ENCODE results near the gene LRRD1.
A peak's percentile ranks its signal among the peaks of the same experiment; 100 is the strongest.

DNA sequence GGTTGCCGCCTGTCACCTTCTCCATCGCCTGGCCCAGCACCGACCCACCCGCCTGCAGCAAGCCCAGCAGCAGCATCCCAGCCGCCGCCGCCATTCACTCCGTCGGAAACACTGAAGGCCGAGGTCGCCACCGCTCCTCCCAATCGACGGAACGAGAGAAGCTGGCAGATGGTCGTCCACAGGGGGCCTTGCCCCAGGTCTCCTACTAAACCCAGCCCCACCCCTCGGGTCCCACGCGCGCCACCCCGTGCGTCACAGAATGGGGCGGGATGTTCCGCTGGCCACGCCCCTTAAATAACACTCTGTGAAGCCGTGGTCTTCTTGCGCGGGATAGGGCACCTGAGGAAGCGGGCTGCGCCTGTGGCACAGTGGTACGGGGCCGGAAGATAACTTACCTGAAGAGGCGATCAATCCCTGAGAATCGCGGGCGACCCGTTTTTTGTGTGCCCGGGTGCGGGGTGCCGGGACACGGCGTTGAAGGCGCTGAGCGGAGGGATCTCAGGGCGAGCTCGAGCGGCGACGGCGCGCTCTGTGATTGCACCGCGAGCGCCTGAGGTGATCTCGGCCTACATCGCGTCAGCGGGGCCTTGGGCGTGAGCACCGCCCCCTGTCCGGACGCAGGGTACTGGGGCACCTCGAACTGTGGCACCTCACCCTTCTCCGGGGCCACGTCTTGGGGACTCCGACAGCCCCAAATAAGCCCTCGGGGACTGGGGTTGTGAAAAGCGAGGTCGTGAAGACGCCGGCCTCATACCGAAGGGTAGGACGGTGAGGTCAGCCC lies 44.5 kb downstream of the LRRD1 start, which contains the start of gene CYP51A1:
- TF ChIP-seq, protein P1, sequence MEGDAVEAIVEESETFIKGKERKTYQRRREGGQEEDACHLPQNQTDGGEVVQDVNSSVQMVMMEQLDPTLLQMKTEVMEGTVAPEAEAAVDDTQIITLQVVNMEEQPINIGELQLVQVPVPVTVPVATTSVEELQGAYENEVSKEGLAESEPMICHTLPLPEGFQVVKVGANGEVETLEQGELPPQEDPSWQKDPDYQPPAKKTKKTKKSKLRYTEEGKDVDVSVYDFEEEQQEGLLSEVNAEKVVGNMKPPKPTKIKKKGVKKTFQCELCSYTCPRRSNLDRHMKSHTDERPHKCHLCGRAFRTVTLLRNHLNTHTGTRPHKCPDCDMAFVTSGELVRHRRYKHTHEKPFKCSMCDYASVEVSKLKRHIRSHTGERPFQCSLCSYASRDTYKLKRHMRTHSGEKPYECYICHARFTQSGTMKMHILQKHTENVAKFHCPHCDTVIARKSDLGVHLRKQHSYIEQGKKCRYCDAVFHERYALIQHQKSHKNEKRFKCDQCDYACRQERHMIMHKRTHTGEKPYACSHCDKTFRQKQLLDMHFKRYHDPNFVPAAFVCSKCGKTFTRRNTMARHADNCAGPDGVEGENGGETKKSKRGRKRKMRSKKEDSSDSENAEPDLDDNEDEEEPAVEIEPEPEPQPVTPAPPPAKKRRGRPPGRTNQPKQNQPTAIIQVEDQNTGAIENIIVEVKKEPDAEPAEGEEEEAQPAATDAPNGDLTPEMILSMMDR (IDR thresholded peaks at IDR 0.05), result peak in 3 of 6 experiments; percentile 1 to 27 (median 17)
- TF ChIP-seq POLR2A (IDR thresholded peaks at IDR 0.05), result peak; percentile 87 to 91

Data from Peyer's patch (tissue), 4 donors.